ENCODE measurements around the gene FBLN2. TPM values are rescaled to one million over a fixed set of nuclear protein-coding genes. Genes with fewer than 3 reads are reported as not detected.
A peak's percentile ranks its signal among the peaks of the same experiment; 100 is the strongest.

FBLN2 gene
- total and polyA plus RNA-seq, 2 of the 13 experiments (the other 11 are each of a cell fraction or from before 2014, with no cell fraction given): not detected

- TF ChIP-seq ZNF318 (CRISPR knock-in tag; IDR thresholded peaks at IDR 0.05): no peak
- no peak for TF ChIP-seq RERE (CRISPR knock-in tag; IDR thresholded peaks at IDR 0.05; ENCODE audit: low read depth)
- peak; percentile 33; the same call in 1 of the 2 replicates for TF ChIP-seq CTCF (CRISPR knock-in tag; IDR thresholded peaks at IDR 0.05)
- TF ChIP-seq SIX1 (CRISPR knock-in tag; IDR thresholded peaks at IDR 0.05; ENCODE audit: borderline replicate concordance): no peak
- TF ChIP-seq ZNF205 (CRISPR knock-in tag; IDR thresholded peaks at IDR 0.05): no peak
- no peak for TF ChIP-seq NAIF1 (CRISPR knock-in tag; IDR thresholded peaks at IDR 0.05; ENCODE audit: borderline replicate concordance)
- TF ChIP-seq SETDB1 (CRISPR knock-in tag; IDR thresholded peaks at IDR 0.05; ENCODE audit: borderline replicate concordance): no peak
Measured at GRCh38 chr3:13519006-13519791, 29.7 kb upstream of the FBLN2 start (continued).

All from HepG2 (cell line).